ENCODE results near the gene UGT1A8.

The UGT1A8 gene

GRCh38 chr2:233656443-233656842, 39.0 kb downstream of the UGT1A8 start:
- no peaks in the 10 kb centered on the region for H3K9me3 ChIP-seq (ENCODE audit: insufficient read depth, low read length)
- H3K9ac ChIP-seq (ENCODE audit: insufficient read length, low read depth), result no peak overlapping the region
- no peak overlapping the region for H3K4me3 ChIP-seq (ENCODE audit: insufficient read length, low read depth)
- H3K27me3 ChIP-seq (ENCODE audit: insufficient read depth, insufficient read length), result no peaks in the 10 kb centered on the region
- TF ChIP-seq ZNF274 (IDR thresholded peaks at IDR 0.05; ENCODE audit: low read depth, low read length) (no peak), SUZ12 (IDR thresholded peaks at IDR 0.05; ENCODE audit: extremely low read depth, insufficient read depth, insufficient read length) (no peak), YY1 (IDR thresholded peaks at IDR 0.05; ENCODE audit: insufficient read depth, insufficient read length) (no peak)
- no peak for DNase-seq (ENCODE audit: low read depth, low spot score)
- H3K36me3 ChIP-seq (ENCODE audit: insufficient read depth, insufficient read length, low read length), result no peaks in the 10 kb centered on the region
- no peaks in the 10 kb centered on the region for H3K4me1 ChIP-seq (ENCODE audit: insufficient read depth, insufficient read length)

GRCh38 chr2:233658610-233659009, 41.2 kb downstream of the UGT1A8 start:
- Histone ChIP-seq H3K36me3 (ENCODE audit: insufficient read depth, insufficient read length, low read length) (no peaks in the 10 kb centered on the region), H3K4me1 (ENCODE audit: insufficient read depth, insufficient read length) (no peaks in the 10 kb centered on the region), H3K9me3 (ENCODE audit: insufficient read depth, low read length) (no peaks in the 10 kb centered on the region), H3K27me3 (ENCODE audit: insufficient read depth, insufficient read length) (no peaks in the 10 kb centered on the region), H3K9ac (ENCODE audit: insufficient read length, low read depth) (no peak overlapping the region), H3K4me3 (ENCODE audit: insufficient read length, low read depth) (no peak overlapping the region)
- no peak for DNase-seq (ENCODE audit: low read depth, low spot score)
- TF ChIP-seq SUZ12 (IDR thresholded peaks at IDR 0.05; ENCODE audit: extremely low read depth, insufficient read depth, insufficient read length), result no peak
- TF ChIP-seq YY1 (IDR thresholded peaks at IDR 0.05; ENCODE audit: insufficient read depth, insufficient read length), result no peak
- TF ChIP-seq ZNF274 (IDR thresholded peaks at IDR 0.05; ENCODE audit: low read depth, low read length), result no peak

GRCh38 chr2:233663911-233664310, 46.5 kb downstream of the UGT1A8 start:
- Histone ChIP-seq H3K36me3 (ENCODE audit: insufficient read depth, insufficient read length, low read length) (no peaks in the 10 kb centered on the region), H3K4me3 (ENCODE audit: insufficient read length, low read depth) (no peak overlapping the region), H3K9me3 (ENCODE audit: insufficient read depth, low read length) (peaks cover 7% of the 10 kb centered on the region), H3K27me3 (ENCODE audit: insufficient read depth, insufficient read length) (no peaks in the 10 kb centered on the region), H3K9ac (ENCODE audit: insufficient read length, low read depth) (no peak overlapping the region), H3K4me1 (ENCODE audit: insufficient read depth, insufficient read length) (no peaks in the 10 kb centered on the region)
- no peak for DNase-seq (ENCODE audit: low read depth, low spot score)
- TF ChIP-seq ZNF274 (IDR thresholded peaks at IDR 0.05; ENCODE audit: low read depth, low read length) (no peak), YY1 (IDR thresholded peaks at IDR 0.05; ENCODE audit: insufficient read depth, insufficient read length) (no peak), SUZ12 (IDR thresholded peaks at IDR 0.05; ENCODE audit: extremely low read depth, insufficient read depth, insufficient read length) (no peak)

DNA sequence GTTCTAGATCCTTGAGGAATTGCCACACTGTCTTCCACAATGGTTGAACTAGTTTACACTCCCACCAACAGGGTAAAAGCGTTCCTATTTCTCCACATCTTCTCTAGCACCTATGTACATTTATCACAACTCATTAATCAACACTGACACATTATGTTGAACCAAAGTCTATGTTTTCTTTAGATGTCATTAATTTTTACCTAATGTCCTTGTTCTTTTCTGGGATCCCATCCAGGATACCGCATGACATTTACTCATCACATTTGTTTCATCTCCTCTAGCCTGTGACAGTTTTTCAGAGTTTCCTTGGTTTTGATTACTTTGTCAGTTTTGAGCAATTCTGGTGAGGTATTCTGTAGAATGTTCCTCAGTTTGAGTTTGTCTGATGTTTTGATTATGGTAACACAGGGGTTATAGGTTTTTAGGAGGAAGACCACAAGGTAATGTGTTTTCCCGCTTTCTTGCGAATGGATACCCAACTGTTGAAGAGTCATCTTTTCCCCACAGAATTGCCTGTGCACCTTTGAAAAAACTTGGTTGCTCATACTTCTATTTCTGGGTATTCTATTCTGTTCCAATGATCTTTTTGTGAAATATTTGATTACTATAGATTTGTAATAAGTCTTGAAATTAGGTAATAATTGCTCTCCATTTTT, 51.3 kb downstream of the UGT1A8 start:
- H3K36me3 ChIP-seq (ENCODE audit: insufficient read depth, insufficient read length, low read length), result no peaks in the 10 kb centered on the region
- H3K27me3 ChIP-seq (ENCODE audit: insufficient read depth, insufficient read length), result no peaks in the 10 kb centered on the region
- H3K4me3 ChIP-seq (ENCODE audit: insufficient read length, low read depth), result no peak overlapping the region
- TF ChIP-seq SUZ12 (IDR thresholded peaks at IDR 0.05; ENCODE audit: extremely low read depth, insufficient read depth, insufficient read length), result no peak
- TF ChIP-seq ZNF274 (IDR thresholded peaks at IDR 0.05; ENCODE audit: low read depth, low read length), result no peak
- TF ChIP-seq YY1 (IDR thresholded peaks at IDR 0.05; ENCODE audit: insufficient read depth, insufficient read length), result no peak
- DNase-seq (ENCODE audit: low read depth, low spot score), result no peak
- H3K4me1 ChIP-seq (ENCODE audit: insufficient read depth, insufficient read length), result no peaks in the 10 kb centered on the region
- no peak overlapping the region for H3K9ac ChIP-seq (ENCODE audit: insufficient read length, low read depth)
- H3K9me3 ChIP-seq (ENCODE audit: insufficient read depth, low read length), result peaks cover 7% of the 10 kb centered on the region

GRCh38 chr2:233671290-233672161, 54.1 kb downstream of the UGT1A8 start, which contains the start of gene UGT1A9:
Gene UGT1A9 (plus strand): TSS chr2:233671898. CDS start chr2:233671935, 37 bp downstream.
- Histone ChIP-seq H3K36me3 (ENCODE audit: insufficient read depth, insufficient read length, low read length) (no peaks in the 10 kb centered on the region), H3K4me1 (ENCODE audit: insufficient read depth, insufficient read length) (no peaks in the 10 kb centered on the region), H3K9ac (ENCODE audit: insufficient read length, low read depth) (no peak within 1 kb of the TSS), H3K27me3 (ENCODE audit: insufficient read depth, insufficient read length) (no peaks in the 10 kb centered on the region), H3K9me3 (ENCODE audit: insufficient read depth, low read length) (no peaks in the 10 kb centered on the region), H3K4me3 (ENCODE audit: insufficient read length, low read depth) (no peak within 1 kb of the TSS)
- DNase-seq (ENCODE audit: low read depth, low spot score), result no peak
- TF ChIP-seq ZNF274 (IDR thresholded peaks at IDR 0.05; ENCODE audit: low read depth, low read length) (no peak), YY1 (IDR thresholded peaks at IDR 0.05; ENCODE audit: insufficient read depth, insufficient read length) (no peak), SUZ12 (IDR thresholded peaks at IDR 0.05; ENCODE audit: extremely low read depth, insufficient read depth, insufficient read length) (no peak)

DNA sequence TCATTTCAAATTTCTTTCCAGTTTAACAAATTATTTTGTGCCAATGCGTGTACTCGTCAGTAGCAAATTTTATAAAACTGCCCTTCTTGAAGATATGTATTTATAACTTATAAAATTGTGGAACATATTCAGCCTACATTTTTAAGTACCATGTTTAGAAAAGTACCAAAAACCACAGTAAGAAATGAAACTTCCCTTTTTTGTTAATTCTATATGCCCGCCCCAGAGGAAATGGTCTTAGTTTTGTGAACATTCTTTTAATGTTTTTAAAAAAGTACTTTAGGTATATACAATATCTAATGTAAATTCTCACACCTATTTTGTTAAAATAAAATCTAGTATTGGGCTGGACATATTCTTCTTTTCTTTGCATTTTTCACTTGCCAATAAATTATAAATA, 55.5 kb downstream of the UGT1A8 start:
- no peaks in the 10 kb centered on the region for H3K4me1 ChIP-seq (ENCODE audit: insufficient read depth, insufficient read length)
- TF ChIP-seq ZNF274 (IDR thresholded peaks at IDR 0.05; ENCODE audit: low read depth, low read length) (no peak), SUZ12 (IDR thresholded peaks at IDR 0.05; ENCODE audit: extremely low read depth, insufficient read depth, insufficient read length) (no peak), YY1 (IDR thresholded peaks at IDR 0.05; ENCODE audit: insufficient read depth, insufficient read length) (no peak)
- H3K9ac ChIP-seq (ENCODE audit: insufficient read length, low read depth), result no peak overlapping the region
- no peaks in the 10 kb centered on the region for H3K27me3 ChIP-seq (ENCODE audit: insufficient read depth, insufficient read length)
- no peak overlapping the region for H3K4me3 ChIP-seq (ENCODE audit: insufficient read length, low read depth)
- no peaks in the 10 kb centered on the region for H3K36me3 ChIP-seq (ENCODE audit: insufficient read depth, insufficient read length, low read length)
- no peaks in the 10 kb centered on the region for H3K9me3 ChIP-seq (ENCODE audit: insufficient read depth, low read length)
- no peak for DNase-seq (ENCODE audit: low read depth, low spot score)

- TF ChIP-seq SUZ12 (IDR thresholded peaks at IDR 0.05; ENCODE audit: extremely low read depth, insufficient read depth, insufficient read length), result no peak
- TF ChIP-seq YY1 (IDR thresholded peaks at IDR 0.05; ENCODE audit: insufficient read depth, insufficient read length), result no peak
- no peak for TF ChIP-seq ZNF274 (IDR thresholded peaks at IDR 0.05; ENCODE audit: low read depth, low read length)
- no peak overlapping the region for H3K9ac ChIP-seq (ENCODE audit: insufficient read length, low read depth)
- H3K4me3 ChIP-seq (ENCODE audit: insufficient read length, low read depth), result no peak overlapping the region
- H3K36me3 ChIP-seq (ENCODE audit: insufficient read depth, insufficient read length, low read length), result no peaks in the 10 kb centered on the region
- H3K27me3 ChIP-seq (ENCODE audit: insufficient read depth, insufficient read length), result no peaks in the 10 kb centered on the region
- DNase-seq (ENCODE audit: low read depth, low spot score), result no peak
- no peaks in the 10 kb centered on the region for H3K4me1 ChIP-seq (ENCODE audit: insufficient read depth, insufficient read length)
- H3K9me3 ChIP-seq (ENCODE audit: insufficient read depth, low read length), result no peaks in the 10 kb centered on the region
Observed at GRCh38 chr2:233673896-233674295, 56.5 kb downstream of the UGT1A8 start.

Data from NT2/D1 (cell line).